IMR-90 (cell line): ENCODE results near the gene TTLL12. TPM values are rescaled to one million over a fixed set of nuclear protein-coding genes. Genes with fewer than 3 reads are reported as not detected.
A peak's percentile ranks its signal among the peaks of the same experiment; 100 is the strongest.

ENCODE experiments used
- ATAC-seq: fragments of 200-7000 bp; cut with Tn5 transposase; 2 replicates; pipeline ENCODE4 v1.9.1; 2020; ENCODE audit warnings: low read depth, mild to moderate bottlenecking, moderate library complexity
- BruUV-seq: library from RNA; stranded (reverse); fragments of 400-500 nt; replicated peaks from 2 replicates; lab custom pipeline; 2021; lab: Mats Ljungman, UMichigan
- CTCF ChIA-PET: fragments of 300-600 bp; formaldehyde crosslinking; extraction: SDS; loops from one replicate; lab custom pipeline; 2021; ENCODE audit warnings: antibody characterized with exemption; lab: Yijun Ruan, JAX
- POLR2A ChIA-PET: fragments of 300-600 bp; sonication (Branson Sonifier 250); formaldehyde crosslinking; loops from one replicate; lab custom pipeline; 2022; ENCODE audit warnings: antibody characterized with exemption; ENCODE audit not compliant: unreplicated experiment; lab: Charles Lee
- DNase-seq: peaks from one replicate; pipeline ENCODE4 v3.0.0; 2013
- H2AFZ ChIP-seq: replicated peaks from 2 replicates; pipeline ENCODE3; 2013; ENCODE audit warnings: low read length, mild to moderate bottlenecking; ENCODE audit not compliant: poor library complexity
- H2AK5ac ChIP-seq: 2 replicates; pipeline ENCODE4 v1.6.1; 2013; ENCODE audit warnings: low read depth, low read length, inconsistent platforms
- H2AK9ac ChIP-seq: replicated peaks from 2 replicates; pipeline ENCODE3; 2013; ENCODE audit warnings: mild to moderate bottlenecking, low read depth, low read length, moderate library complexity; ENCODE audit not compliant: poor library complexity
- H2BK120ac ChIP-seq: 2 replicates; pipeline ENCODE4 v1.6.1; 2013; ENCODE audit warnings: low read depth, low read length, inconsistent platforms
- H2BK15ac ChIP-seq: 3 replicates; pipeline ENCODE4 v1.6.1; 2013; ENCODE audit warnings: low read depth, low read length, inconsistent platforms
- H2BK20ac ChIP-seq: 2 replicates; pipeline ENCODE4 v1.6.1; 2013; ENCODE audit warnings: low read depth, mild to moderate bottlenecking, inconsistent platforms, low read length, moderate library complexity
- H2BK5ac ChIP-seq: 2 replicates; pipeline ENCODE4 v1.6.1; 2013; ENCODE audit warnings: mild to moderate bottlenecking, low read depth, low read length, inconsistent platforms; ENCODE audit not compliant: poor library complexity, severe bottlenecking
- H3K14ac ChIP-seq: replicated peaks from 2 replicates; pipeline ENCODE4 v1.6.1; 2013; ENCODE audit warnings: low read depth, low read length, inconsistent platforms
- H3K18ac ChIP-seq: 2 replicates; pipeline ENCODE4 v1.6.1; 2013; ENCODE audit warnings: low read depth, low read length, control low read depth
- H3K23ac ChIP-seq: 2 replicates; pipeline ENCODE4 v1.6.1; 2013; ENCODE audit warnings: low read depth, low read length, inconsistent platforms
- H3K27ac ChIP-seq: 2 replicates; pipeline ENCODE4 v1.5.1; 2013; ENCODE audit warnings: mild to moderate bottlenecking, control low read depth, low read length; ENCODE audit not compliant: insufficient read depth
- H3K27me3 ChIP-seq: 2 replicates; pipeline ENCODE4 v1.6.1; 2013; ENCODE audit warnings: low read length; ENCODE audit not compliant: control insufficient read depth, insufficient read depth
- H3K36me3 ChIP-seq: 2 replicates; pipeline ENCODE4 v1.6.1; 2013; ENCODE audit warnings: low read length, mixed read lengths; ENCODE audit not compliant: control insufficient read depth, insufficient read depth
- H3K4ac ChIP-seq: 2 replicates; pipeline ENCODE4 v1.6.1; 2013; ENCODE audit warnings: low read depth, low read length, inconsistent platforms
- H3K4me1 ChIP-seq: 2 replicates; pipeline ENCODE4 v1.6.1; 2013; ENCODE audit warnings: low read length, mixed read lengths; ENCODE audit not compliant: control insufficient read depth, insufficient read depth
- H3K4me2 ChIP-seq: 2 replicates; pipeline ENCODE4 v1.6.1; 2013; ENCODE audit warnings: low read depth, mild to moderate bottlenecking, control low read depth, low read length, moderate library complexity
- H3K4me3 ChIP-seq: 2 replicates; pipeline ENCODE4 v1.5.1; 2013; ENCODE audit warnings: low read depth, mild to moderate bottlenecking, control low read depth, low read length, moderate library complexity; ENCODE audit not compliant: insufficient read depth
- H3K56ac ChIP-seq: 2 replicates; pipeline ENCODE4 v1.6.1; 2013; ENCODE audit warnings: low read length, inconsistent platforms; ENCODE audit not compliant: insufficient read depth; ENCODE audit errors: extremely low read depth
- H3K79me1 ChIP-seq, 2 experiments: 2 replicates each; pipeline ENCODE4 v1.6.1; 2013; ENCODE audit warnings: low read length in 2 of 2, inconsistent platforms in 1 of 2, low read depth in 1 of 2
- H3K9ac ChIP-seq: 2 replicates; pipeline ENCODE4 v1.6.1; 2013; ENCODE audit warnings: low read depth, low read length, control low read depth
- H3K9me1 ChIP-seq: 2 replicates; pipeline ENCODE4 v1.6.1; 2013; ENCODE audit warnings: low read length, inconsistent platforms; ENCODE audit not compliant: insufficient read depth
- H3K9me3 ChIP-seq: 2 replicates; pipeline ENCODE4 v1.6.1; 2013; ENCODE audit warnings: low read length; ENCODE audit not compliant: control insufficient read depth, insufficient read depth
- H4K20me1 ChIP-seq: 2 replicates; pipeline ENCODE4 v1.6.1; 2013; ENCODE audit warnings: low read length, inconsistent platforms; ENCODE audit not compliant: insufficient read depth
- H4K5ac ChIP-seq: 2 replicates; pipeline ENCODE4 v1.6.1; 2013; ENCODE audit warnings: mild to moderate bottlenecking, low read depth, low read length, control low read depth
- H4K8ac ChIP-seq, 2 experiments: 2 replicates each; pipeline ENCODE4 v1.6.1; 2013; ENCODE audit warnings: low read depth in 2 of 2, low read length in 2 of 2, control low read depth in 1 of 2, inconsistent platforms in 1 of 2
- H4K91ac ChIP-seq: 2 replicates; pipeline ENCODE4 v1.6.1; 2013; ENCODE audit warnings: low read depth, low read length, inconsistent platforms; ENCODE audit not compliant: insufficient read depth
- CEBPB ChIP-seq: IDR thresholded peaks from 2 replicates; pipeline ENCODE4 v1.6.1; 2012; ENCODE audit warnings: low read depth, low read length, improper control_type of control experiment
- FOS ChIP-seq: fragments of 150-350 bp; IDR thresholded peaks from 2 replicates; pipeline ENCODE4 v1.6.1; 2016; ENCODE audit warnings: low read depth, low read length
- MAZ ChIP-seq: IDR thresholded peaks from 2 replicates; pipeline ENCODE4 v1.6.1; 2012; ENCODE audit warnings: low read depth, mild to moderate bottlenecking, low read length, improper control_type of control experiment, moderate library complexity, borderline replicate concordance
- NFE2L2 ChIP-seq: fragments of 150-350 bp; IDR thresholded peaks from 2 replicates; pipeline ENCODE4 v1.6.1; 2016; ENCODE audit warnings: low read depth, mild to moderate bottlenecking, low read length
- POLR2A ChIP-seq: IDR thresholded peaks from 2 replicates; pipeline ENCODE4 v1.6.1; 2012; ENCODE audit warnings: mild to moderate bottlenecking, low read depth, low read length
- RCOR1 ChIP-seq: IDR thresholded peaks from 2 replicates; pipeline ENCODE4 v1.6.1; 2012; ENCODE audit warnings: mild to moderate bottlenecking, low read length, improper control_type of control experiment; ENCODE audit not compliant: insufficient replicate concordance
- WGBS, 2 experiments: methylation state at CpG; one replicate each; pipeline versions ENCODE4 v1.1.5 to v1.1.7; 2013; ENCODE audit warnings: missing lambda C conversion rate in 2 of 2; ENCODE audit not compliant: insufficient read length in 1 of 2; ENCODE audit errors: extremely low coverage in 2 of 2; 5-methylcytosine and 5-hydroxymethylcytosine counted together
- dilution Hi-C: fragments of 300-500 bp; cut with HindIII; formaldehyde crosslinking; loops from one replicate; pipeline ENCODE4 v1.14.3; 2018; ENCODE audit warnings: low sequenced_read_pairs; ENCODE audit not compliant: unreplicated experiment
- in situ Hi-C: fragments of 300-500 bp; cut with MboI; formaldehyde crosslinking; loops from 3 replicates; pipeline ENCODE4 v1.14.3; 2019; ENCODE audit warnings: low sequenced_read_pairs, inconsistent platforms, mixed read lengths
- intact Hi-C: fragments of 100-400 bp; cut with micrococcal nuclease; formaldehyde crosslinking; loops from 2 replicates; pipeline ENCODE4 v1.10.0; 2022
- polyA plus RNA-seq, 3 experiments: library from polyadenylated mRNA; depleted of rRNA; stranded (reverse); fragments of >200 nt; gene quantifications; 2 replicates each; pipeline ENCODE4 v1.2.3, GENCODE V29; 2012; ENCODE audit warnings: low replicate concordance in 1 of 3
- total RNA-seq: library from RNA; depleted of rRNA; stranded (reverse); fragments of >200 nt; gene quantifications from 2 replicates; pipeline ENCODE4 v1.2.3, GENCODE V29; 2012

TTLL12 gene
- total and polyA plus RNA-seq, 2 of the 4 experiments (the other 2 are of a cell fraction) = 20.9 to 30.1 TPM

DNA sequence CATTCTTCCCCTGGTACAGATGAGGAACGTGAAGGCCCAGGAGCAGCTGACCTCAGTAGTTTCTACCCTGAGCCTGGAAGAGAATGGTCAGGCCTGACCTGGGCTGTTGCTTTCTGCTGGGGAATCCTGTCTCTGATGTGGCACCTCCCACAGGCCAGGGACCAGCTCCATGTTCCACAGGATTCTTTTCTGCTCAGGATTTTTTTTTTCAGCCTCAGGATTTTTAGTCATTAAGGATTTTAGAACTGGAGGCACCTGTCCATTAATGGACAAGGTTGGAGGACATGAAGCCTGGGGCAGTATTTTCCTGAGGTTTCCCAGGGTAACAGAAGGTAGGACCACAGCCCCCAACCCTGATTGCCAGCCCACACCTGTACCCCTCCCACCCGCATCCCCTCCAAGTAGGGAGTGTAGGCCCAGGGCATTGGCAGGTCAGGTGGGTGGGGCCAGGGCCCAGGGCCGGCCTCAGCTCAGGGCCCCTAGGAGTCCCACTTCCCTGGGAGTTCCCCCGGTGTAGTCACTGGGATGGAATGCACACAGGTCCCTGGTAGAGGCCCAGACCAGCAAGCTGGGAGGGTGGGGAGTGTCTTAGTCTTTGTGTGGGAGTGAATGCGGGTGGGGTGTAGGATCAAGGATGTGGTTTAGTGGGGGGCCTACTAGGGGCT is 60.3 kb downstream of the TTLL12 start:
- peak overlapping the region; percentile 81 for H4K91ac ChIP-seq
- no TSS peak for BruUV-seq
- H3K9me3 ChIP-seq = no peaks in the 10 kb centered on the region
- H2BK120ac ChIP-seq = peak overlapping the region; percentile 80; the same call in 1 of the 2 replicates
- no peak overlapping the region for H3K23ac ChIP-seq
- no peak overlapping the region; the same call in 2 of the 3 replicates for H2BK15ac ChIP-seq
- peak overlapping the region; percentile 88 for H2AK5ac ChIP-seq
- no peaks in the 10 kb centered on the region for H3K79me1 ChIP-seq
- H3K9me1 ChIP-seq = peaks cover 11% of the 10 kb centered on the region
- peak overlapping the region; percentile 85 for H3K14ac ChIP-seq
- no peak overlapping the region for H3K9ac ChIP-seq
- WGBS, 2 experiments = 78% methylated on average over 1 of the region's 5 CpGs; no CpG with 5 or more reads in 1 of the 2 experiments
- H3K4me3 ChIP-seq = no peak overlapping the region
- no peak overlapping the region for H2BK5ac ChIP-seq
- ChIA-PET CTCF (no interaction called here), POLR2A (interaction anchor here (0.6 kb wide), 1 partner anchor 508 kb away, joined by 12 read pairs; no protein-coding TSS in a partner anchor)
- peak overlapping the region; percentile 92 for H3K4ac ChIP-seq
- no peak overlapping the region for H3K56ac ChIP-seq
- intact Hi-C loops (no loop called here), dilution Hi-C loops (no loop called here), in situ Hi-C loops (no loop called here)
- peak overlapping the region; percentile 99 for H2AK9ac ChIP-seq
- no peak overlapping the region for H3K27ac ChIP-seq
- H3K4me1 ChIP-seq = peaks cover 12% of the 10 kb centered on the region
- peak overlapping the region; percentile 40 to 86; a peak in 3 of 4 replicates for H4K8ac ChIP-seq
- peak; percentile 94 for ATAC-seq
- DNase-seq = peak; percentile 85
- H4K5ac ChIP-seq = peak overlapping the region; percentile 78
- TF ChIP-seq RCOR1 (no peak), MAZ (peak; percentile 52; the same call in 1 of the 2 replicates), FOS (0 out of 2 replicates have a peak, but pooled peaks have one; percentile 19), POLR2A (no peak), CEBPB (no peak), NFE2L2 (no peak)
- peak overlapping the region; percentile 19; the same call in 1 of the 2 replicates for H3K4me2 ChIP-seq
- H3K18ac ChIP-seq = no peak overlapping the region
- peak overlapping the region; percentile 81 for H2AFZ ChIP-seq
- no peaks in the 10 kb centered on the region for H4K20me1 ChIP-seq
- H3K27me3 ChIP-seq = no peaks in the 10 kb centered on the region
- peak overlapping the region; percentile 25; the same call in 1 of the 2 replicates for H2BK20ac ChIP-seq
- peaks cover 2% of the 10 kb centered on the region; the same call in 1 of the 2 replicates for H3K36me3 ChIP-seq
